ENCODE results near the gene SKI.
"Not testable (repeated sequence)": the region's sequence is repeated elsewhere in the genome, so short reads cannot be mapped to it uniquely, and the experiment has no call there.

The SKI gene

DNA sequence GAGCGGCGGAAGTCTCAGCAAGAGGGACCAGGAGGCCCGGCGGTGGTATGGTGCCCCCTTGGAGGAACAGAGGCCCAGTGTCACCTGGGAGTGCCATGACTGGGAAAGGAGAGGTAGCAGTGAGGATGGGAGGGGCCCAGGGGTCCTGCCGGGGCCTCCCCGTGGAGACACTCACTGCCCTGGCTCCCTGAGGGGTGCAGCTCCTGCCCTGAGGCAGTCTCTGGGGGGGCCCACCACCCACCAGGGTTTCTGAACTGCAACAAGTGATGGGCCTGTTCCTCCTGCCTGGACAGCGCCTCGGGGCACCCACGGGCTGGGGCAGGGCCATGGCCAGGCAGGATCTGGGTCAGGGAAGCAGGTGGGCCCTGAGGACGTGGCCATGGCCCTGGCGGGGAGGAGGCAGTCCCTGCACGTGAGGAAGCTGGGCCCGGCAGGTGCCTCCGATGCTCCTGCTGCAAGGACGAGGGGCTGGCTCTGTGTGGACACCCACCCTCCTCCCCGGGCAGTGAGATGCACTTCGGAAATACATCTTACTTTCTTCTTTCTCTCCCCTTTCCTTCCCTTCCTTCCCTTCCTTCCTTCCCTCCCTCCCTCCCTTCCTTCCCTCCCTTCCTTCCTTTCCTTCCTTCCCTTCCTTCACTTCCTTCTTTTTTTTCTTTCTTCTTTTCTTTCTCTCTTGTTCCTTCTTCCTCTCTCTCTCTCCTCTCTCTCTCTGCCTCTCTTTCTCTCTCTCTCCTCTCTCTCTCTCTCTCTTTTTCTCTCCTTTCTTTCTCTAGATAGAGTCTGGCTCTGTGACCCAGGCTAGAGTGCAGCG lies 96.6 kb downstream of the SKI start:
- TF ChIP-seq CTCF (IDR thresholded peaks at IDR 0.05; ENCODE audit: low read depth, low read length, missing control alignments): no peak
- in situ Hi-C loops (cut with HindIII; ENCODE audit: low pct_ligation_motif_present, low sequenced_read_pairs): loop anchor here (25.0 kb wide), 1 partner anchor 112 kb away; no protein-coding TSS in a partner anchor
- DNase-seq: no peak
- H3K27ac ChIP-seq: no peak overlapping the region
- H3K27me3 ChIP-seq (replicated peaks): no peaks in the 10 kb centered on the region
- no peak overlapping the region for H3K4me3 ChIP-seq (ENCODE audit: low read depth, low read length)
- H3K36me3 ChIP-seq (replicated peaks): no peaks in the 10 kb centered on the region

- H3K36me3 ChIP-seq (replicated peaks): no peaks in the 10 kb centered on the region
- no peak for DNase-seq
- in situ Hi-C loops (cut with HindIII; ENCODE audit: low pct_ligation_motif_present, low sequenced_read_pairs): no loop called here
- H3K27me3 ChIP-seq (replicated peaks): no peaks in the 10 kb centered on the region
- H3K27ac ChIP-seq: no peak overlapping the region
- H3K4me3 ChIP-seq (ENCODE audit: low read depth, low read length): no peak overlapping the region
- no peak for TF ChIP-seq CTCF (IDR thresholded peaks at IDR 0.05; ENCODE audit: low read depth, low read length, missing control alignments)
Measured at GRCh38 chr1:2326524-2326923, 98.4 kb downstream of the SKI start.

DNA sequence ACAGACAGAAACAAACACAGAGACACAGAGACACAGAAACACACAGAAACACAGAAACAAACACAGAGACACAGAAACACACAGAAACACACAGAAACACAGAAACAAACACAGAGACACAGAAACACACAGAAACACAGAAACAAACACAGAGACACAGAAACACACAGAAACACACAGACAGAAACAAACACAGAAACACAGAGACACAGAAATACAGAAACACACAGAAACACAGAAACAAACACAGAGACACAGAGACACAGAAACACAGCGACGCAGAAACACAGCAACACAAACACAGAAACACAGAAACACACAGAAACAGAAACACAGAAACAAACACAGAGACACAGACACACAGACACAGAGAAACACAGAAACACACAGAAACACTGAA lies 99.0 kb downstream of the SKI start:
- in situ Hi-C loops (cut with HindIII; ENCODE audit: low pct_ligation_motif_present, low sequenced_read_pairs); DNase-seq; H3K4me3 ChIP-seq (ENCODE audit: low read depth, low read length); H3K36me3 ChIP-seq (replicated peaks); H3K27ac ChIP-seq; H3K27me3 ChIP-seq (replicated peaks): not testable (repeated sequence)

- no peak overlapping the region for H3K4me3 ChIP-seq (ENCODE audit: low read depth, low read length)
- TF ChIP-seq CTCF (IDR thresholded peaks at IDR 0.05; ENCODE audit: low read depth, low read length, missing control alignments): no peak
- no peaks in the 10 kb centered on the region for H3K27me3 ChIP-seq (replicated peaks)
- H3K27ac ChIP-seq: no peak overlapping the region
- H3K36me3 ChIP-seq (replicated peaks): no peaks in the 10 kb centered on the region
- in situ Hi-C loops (cut with HindIII; ENCODE audit: low pct_ligation_motif_present, low sequenced_read_pairs): no loop called here
- DNase-seq: no peak
Measured at GRCh38 chr1:2327841-2328240, 99.7 kb downstream of the SKI start.

DNA sequence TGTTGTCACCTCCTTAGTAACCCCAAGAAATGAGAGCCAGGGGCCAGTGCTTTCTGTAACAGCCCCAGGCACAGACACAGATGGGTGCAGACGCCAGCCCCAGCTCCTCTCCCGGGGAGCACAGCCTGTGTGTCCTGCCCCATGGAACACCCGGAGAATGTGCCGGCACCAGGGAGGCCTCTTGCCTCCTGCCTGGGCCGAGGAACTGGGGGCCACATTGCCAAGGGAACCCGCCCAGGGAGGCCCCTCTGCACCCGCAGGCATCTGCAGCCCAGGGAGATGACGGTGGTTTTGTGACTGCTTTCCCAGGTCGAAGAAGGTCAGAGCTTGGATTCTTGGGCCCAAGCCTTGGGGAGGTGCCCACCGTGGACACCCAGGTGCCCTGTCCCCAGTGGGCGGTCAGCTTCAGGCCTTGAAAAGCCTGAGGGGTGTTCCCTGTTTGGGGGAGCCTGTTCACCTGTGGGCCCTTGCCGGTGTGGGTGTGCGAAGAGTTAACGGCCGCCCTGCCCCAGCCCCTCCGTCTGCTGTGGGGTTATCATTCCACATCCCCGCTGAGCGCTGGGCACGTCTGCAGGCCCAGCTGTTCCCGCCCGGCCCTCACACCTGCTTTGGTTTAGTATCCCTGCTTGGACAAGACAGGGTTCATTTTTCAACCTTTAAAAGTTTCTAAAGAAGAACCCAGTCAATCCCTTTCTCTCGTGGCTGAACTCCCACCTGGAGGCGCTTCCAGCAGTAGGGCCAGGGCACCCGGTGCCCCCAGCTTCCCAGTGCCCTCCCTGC lies 100.7 kb downstream of the SKI start:
- no peak overlapping the region for H3K4me3 ChIP-seq (ENCODE audit: low read depth, low read length)
- in situ Hi-C loops (cut with HindIII; ENCODE audit: low pct_ligation_motif_present, low sequenced_read_pairs): no loop called here
- TF ChIP-seq CTCF (IDR thresholded peaks at IDR 0.05; ENCODE audit: low read depth, low read length, missing control alignments): no peak
- no peak overlapping the region for H3K27ac ChIP-seq
- no peak for DNase-seq
- H3K27me3 ChIP-seq (replicated peaks): no peaks in the 10 kb centered on the region
- no peaks in the 10 kb centered on the region for H3K36me3 ChIP-seq (replicated peaks)

DNA sequence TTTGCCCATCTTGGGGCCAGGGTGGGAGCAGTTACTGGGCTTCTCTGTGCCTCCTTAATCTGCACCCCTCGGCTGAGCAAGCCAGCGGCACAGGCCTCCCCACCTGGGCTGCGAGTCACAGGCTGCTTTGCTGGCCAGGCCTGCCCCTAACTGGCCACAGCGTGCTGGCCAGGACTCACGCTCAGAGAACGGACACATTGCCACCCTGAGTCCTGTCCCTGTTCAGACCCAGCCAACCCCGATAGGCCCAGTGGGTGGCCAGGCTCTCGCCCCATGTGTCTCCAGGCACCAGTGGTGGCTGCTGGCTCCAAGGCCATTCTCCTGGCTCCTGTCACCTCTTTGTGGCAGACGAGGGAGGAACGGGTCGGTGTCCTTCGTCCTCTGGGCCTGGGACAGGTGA lies 101.9 kb downstream of the SKI start:
- H3K36me3 ChIP-seq (replicated peaks): no peaks in the 10 kb centered on the region
- in situ Hi-C loops (cut with HindIII; ENCODE audit: low pct_ligation_motif_present, low sequenced_read_pairs): no loop called here
- no peak for DNase-seq
- H3K27ac ChIP-seq: no peak overlapping the region
- H3K27me3 ChIP-seq (replicated peaks): no peaks in the 10 kb centered on the region
- no peak for TF ChIP-seq CTCF (IDR thresholded peaks at IDR 0.05; ENCODE audit: low read depth, low read length, missing control alignments)
- no peak overlapping the region for H3K4me3 ChIP-seq (ENCODE audit: low read depth, low read length)
